GM18499 (cell line): Measurements from ENCODE around the gene DALRD3.
"Not testable (repeated sequence)": the region's sequence is repeated elsewhere in the genome, so short reads cannot be mapped to it uniquely, and the experiment has no call there.

Experiments
- ATAC-seq: cut with Tn5 transposase; IDR thresholded peaks from one replicate; pipeline ENCODE4 v1.9.1; 2021; ENCODE audit warnings: moderate number of reproducible peaks; ENCODE audit not compliant: insufficient read depth, unreplicated experiment

The DALRD3 gene

DNA sequence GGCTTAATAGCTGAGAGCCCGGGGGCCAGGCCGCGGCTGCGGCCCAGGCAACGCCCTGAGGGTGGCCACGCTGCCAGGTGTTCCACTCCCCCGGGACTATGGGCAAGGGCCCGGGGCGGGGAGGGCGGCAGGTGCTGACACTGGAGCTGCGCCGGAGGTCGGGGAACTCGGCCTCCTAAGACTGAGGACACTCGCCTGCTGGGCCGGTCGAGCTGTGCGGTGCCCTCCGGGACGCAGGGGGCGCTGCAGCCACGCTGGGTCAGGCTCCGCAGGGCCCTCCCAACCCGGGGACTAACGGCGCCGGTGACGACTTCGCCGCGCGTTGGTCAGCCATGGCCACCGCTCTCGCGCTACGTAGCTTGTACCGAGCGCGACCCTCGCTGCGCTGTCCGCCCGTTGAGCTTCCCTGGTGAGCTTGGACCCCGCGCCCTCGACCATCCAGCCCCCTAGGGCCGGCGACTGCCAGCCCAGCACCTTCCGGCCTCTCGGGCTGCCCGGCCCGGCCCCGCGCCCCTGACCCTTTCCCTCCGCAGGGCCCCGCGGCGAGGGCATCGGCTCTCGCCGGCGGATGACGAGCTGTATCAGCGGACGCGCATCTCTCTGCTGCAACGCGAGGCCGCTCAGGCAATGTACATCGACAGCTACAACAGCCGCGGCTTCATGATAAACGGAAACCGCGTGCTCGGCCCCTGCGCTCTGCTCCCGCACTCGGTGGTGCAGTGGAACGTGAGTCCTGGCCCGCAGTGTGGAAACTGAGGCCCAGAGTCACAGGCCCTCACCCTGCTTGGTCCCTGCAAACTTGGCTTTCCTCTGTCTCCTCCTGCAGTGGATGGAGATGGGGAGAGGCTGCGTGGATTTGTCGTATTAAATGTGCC, 3.7 kb upstream of the DALRD3 start, which contains the start of gene NDUFAF3:
Gene NDUFAF3 (plus strand): TSS at position 309 of the 875 bp plus-strand sequence. CDS start 24 bp downstream, at position 333.
- ATAC-seq: peak; percentile 28

DNA sequence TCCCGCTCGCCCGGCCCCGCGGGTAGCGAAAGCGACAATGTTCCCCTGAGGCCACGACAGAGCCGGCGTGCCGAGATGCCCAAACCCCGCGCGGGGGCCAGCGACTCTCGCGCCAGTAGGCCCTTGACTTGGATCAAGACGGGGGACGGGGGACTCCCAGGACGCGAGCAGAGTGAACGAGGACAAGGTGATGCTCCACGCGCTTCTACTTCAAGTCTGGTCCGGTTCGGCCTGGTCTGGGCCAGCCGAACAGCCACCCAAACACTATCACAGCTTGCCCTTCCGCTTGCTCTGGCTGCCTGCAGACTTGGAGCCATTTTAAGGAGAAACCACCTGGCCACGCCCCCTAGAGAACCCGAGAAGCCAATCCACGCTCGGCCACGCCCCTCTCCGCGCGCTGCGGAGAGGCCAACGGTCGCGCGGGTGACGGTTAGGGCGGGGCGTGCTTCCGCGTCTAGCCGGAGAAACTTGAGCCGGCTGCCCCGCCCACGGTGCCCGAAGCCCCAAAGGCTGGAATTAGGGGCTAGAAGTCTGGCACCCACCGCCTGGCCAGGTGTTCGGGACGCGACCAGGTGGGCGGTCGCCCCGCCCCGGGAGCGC, 2.9 kb upstream of the DALRD3 start:
- peak; percentile 22 for ATAC-seq

DNA sequence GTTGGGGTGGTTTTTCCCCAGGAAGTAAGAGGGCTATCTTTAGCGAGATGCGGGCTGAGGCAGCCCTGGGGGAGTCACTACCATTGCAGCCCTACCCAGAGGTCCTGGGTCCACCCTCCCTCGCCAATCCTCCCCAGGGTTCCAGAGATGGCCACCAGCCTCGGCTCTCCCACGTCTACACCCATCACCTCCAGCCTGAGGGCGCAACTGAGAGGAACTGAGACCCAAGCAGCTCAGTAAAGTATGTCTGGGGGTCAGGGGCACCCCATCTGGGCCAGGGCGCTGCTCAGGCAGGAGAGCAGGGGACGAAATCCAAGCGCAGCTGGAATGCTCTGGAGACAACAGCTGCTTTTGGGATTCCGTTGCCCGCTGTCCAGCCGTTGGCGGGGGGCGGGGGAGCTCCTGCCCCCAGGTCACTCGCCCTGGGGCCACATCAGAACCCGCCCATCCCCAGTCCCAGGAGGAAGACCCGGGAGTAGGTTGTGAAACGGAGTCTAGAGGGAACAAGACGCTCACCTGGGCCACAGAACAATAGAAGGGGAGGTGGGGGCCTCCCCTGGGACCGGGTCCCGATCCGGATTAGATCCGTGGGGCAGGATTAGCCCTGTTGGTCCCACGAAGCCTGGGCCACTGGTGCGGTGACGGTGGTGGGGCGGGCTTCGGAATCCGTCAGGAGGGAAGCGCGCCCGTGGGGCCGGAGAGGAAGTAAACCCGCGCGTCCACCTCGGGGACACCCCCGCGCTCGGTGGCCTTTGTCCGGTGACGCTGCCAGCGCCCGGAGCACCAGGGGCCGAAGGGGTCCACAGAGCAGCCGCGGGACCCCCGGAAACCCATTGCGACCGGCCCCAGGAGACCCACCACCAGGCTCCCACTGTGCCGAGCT, 2.2 kb upstream of the DALRD3 start:
- ATAC-seq: no peak

DNA sequence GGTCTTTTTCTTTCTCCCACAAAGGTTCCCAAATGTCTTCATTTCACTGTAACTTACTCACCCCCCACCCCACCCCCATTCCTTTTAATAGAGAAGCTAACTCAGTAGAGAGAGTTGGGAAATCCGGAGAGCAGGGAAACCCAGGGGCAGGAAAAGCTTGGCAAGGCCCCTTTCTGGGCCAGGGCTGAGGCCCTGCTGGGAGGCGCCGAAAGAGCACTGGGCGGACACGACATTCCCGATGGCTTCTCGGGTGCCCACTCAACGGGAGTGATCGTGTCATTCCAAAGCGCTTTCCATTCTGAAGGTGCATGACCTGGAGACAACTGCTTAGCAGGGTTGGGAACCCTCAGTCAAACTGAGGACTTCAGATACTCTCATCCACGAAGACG, 1.6 kb upstream of the DALRD3 start:
- no peak for ATAC-seq

DNA sequence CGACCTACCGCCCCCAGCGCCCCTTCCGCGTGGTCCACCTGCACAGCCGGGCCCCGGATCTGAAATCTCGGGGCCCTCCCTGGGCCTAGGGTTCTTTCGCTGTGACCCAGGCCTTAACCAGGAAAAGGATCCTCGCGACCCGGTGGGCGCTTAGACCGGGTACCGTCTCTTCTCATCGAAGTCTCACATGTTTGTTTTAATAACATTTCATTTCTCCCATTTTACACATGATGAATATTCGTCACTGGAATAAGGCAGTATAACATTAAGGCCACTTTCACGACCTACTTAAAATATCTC, 277 bp upstream of the DALRD3 start:
- ATAC-seq: no peak

DNA sequence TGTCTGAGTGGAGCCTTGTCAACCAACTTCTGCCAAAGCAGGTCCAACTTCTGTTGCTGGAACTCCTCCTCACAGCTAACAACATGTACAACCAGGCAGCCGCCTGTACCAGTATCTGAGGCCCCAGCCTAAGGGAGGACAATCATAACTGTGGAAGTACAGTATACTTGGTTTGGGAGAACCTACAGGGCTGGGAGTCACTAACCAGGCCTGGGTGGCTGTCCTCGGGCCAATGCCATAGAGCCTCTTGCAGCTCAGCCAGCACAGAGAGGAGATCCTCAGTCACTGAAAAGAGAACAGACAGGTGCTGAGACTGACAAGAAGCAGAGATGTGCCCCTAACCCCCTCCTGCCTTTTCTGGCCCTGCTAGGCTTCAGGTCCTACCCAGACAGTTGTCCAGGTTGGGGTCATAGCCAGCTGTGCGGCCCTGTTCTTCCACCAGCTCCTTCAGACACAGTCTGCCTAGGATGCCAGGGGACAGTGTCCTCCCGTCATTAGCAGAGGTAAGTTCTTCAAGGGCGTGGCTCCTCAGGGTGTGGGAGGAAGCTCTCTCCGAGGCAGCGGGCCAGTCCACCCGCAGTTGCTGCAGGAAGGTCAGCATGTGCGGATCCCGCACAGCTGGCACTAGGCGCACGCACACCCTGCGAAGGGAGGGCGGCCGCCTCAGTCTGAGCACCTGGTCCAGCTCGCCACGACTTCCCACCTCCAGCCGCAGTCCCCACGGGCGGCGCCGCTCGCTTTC, 980 bp downstream of the DALRD3 start:
- no peak for ATAC-seq

DNA sequence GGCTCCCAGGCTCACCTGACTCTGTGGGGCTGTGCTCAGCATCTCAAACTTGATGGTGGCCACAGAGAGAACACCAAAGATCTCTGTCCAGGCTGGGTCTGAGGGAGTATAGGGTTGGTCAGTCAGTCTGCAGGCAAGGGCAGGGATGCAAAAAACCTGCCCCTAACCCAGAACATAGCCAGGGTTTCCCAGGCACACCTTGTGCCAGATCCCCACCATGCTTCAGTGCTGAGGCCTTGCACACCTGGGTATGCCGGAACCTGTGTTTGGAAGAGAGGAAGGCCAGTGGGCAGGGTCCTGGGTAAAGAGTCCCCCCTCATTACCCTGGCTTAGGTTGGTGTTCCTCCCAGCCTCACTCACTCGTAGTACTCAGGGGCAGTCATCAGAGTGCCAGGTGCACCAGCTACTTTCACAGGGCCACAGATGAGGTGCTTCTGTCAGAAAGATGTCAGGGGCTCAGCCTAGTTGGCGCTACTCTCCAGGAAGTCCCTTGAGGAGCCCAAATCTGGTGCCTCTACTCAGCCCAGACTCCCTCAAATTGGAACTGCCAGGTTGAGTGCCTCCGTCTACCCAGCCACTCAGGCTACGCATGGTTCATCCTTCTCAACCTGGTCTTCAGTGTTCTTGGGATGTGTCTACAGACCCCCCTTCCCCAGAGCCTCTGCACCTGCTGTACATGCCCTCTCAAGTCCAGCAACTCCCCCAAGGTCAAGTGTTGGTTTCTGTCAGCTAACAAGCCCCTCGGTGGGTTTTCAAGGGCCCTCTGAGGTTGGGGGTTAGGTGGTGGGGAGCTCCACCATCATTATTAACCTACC, 1.8 kb downstream of the DALRD3 start:
- no peak for ATAC-seq

DNA sequence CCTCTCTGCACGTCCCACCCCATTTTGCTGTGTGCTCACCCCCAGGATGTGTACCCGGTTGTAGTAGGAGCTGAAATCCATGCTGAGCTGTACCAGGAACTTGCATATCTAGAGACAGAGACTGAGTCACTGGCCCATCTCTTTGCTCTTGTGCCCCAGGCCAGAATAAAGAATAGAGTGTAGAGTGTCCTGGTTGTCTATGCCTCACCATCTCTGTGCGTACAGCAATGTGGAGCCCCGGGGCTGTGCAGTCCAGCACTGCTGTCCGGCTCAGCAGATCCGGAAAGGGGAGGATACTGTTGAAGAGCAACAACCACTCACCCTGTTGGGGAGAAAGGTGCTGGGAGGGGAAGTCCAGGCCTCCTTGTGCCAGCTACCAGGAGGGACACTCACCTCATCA, 2.6 kb downstream of the DALRD3 start:
- no peak for ATAC-seq

DNA sequence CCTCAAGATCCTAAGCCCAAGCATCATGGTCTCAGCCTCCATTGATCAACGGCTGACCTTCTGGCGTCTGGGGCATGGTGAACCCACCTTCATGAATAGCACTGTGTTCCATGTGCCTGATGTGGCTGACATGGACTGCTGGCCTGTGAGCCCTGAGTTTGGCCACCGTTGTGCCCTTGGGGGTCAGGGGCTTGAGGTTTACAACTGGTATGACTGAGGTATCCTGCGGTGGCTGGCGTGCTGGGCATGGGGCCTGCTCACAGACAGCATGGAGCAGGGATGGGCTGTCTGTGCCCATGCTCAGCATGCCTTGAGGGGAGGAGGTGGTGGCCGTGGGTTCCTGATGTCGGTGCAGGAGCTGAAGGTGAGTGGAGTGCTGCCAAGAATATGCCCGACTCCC, 3.3 kb downstream of the DALRD3 start:
- ATAC-seq: no peak

DNA sequence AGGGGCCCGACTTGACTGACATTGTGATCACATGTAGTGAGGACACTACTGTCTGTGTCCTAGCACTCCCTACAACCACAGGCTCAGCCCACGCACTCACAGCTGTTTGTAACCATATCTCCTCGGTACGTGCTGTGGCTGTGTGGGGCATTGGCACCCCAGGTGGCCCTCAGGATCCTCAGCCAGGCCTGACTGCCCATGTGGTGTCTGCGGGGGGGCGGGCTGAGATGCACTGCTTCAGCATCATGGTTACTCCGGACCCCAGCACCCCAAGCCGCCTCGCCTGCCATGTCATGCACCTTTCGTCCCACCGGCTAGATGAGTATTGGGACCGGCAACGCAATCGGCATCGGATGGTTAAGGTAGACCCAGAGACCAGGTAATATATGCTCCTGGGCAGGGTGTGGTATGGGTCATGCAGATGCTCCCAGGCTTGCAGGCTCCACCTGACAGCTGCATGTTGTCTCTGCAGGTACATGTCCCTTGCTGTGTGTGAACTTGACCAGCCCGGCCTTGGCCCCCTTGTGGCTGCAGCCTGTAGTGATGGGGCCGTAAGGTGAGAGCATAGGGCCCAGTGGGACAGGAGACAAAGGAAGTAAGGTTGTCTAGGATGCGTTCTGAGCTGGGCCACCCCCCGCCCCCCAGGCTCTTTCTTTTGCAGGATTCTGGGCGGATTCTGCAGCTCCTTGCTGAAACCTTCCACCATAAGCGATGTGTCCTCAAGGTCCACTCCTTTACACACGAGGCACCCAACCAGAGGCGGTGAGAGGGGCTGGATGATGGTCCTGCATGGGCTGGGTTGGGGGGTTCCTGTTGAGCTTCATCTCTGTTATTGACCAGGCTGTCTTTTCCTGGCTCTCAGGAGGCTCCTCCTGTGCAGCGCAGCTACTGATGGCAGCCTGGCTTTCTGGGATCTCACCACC, 4.4 kb downstream of the DALRD3 start:
- ATAC-seq: no peak

DNA sequence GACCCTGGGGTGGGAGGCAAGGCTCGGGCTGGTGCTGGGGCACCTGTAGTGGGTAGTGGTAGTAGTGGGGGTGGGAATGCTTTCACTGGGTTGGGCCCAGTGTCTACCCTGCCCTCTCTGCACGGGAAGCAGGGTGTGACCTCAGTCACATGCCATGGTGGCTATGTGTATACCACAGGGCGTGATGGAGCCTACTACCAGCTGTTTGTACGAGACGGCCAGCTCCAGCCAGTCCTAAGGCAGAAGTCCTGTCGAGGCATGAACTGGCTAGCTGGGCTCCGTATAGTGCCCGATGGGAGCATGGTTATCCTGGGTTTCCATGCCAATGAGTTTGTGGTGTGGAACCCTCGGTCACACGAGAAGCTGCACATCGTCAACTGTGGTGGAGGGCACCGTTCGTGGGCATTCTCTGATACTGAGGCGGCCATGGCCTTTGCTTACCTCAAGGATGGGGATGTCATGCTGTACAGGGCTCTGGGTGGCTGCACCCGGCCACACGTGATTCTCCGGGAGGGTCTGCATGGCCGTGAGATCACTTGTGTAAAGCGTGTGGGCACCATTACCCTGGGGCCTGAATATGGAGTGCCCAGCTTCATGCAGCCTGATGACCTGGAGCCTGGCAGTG, 5.2 kb downstream of the DALRD3 start:
- no peak for ATAC-seq

DNA sequence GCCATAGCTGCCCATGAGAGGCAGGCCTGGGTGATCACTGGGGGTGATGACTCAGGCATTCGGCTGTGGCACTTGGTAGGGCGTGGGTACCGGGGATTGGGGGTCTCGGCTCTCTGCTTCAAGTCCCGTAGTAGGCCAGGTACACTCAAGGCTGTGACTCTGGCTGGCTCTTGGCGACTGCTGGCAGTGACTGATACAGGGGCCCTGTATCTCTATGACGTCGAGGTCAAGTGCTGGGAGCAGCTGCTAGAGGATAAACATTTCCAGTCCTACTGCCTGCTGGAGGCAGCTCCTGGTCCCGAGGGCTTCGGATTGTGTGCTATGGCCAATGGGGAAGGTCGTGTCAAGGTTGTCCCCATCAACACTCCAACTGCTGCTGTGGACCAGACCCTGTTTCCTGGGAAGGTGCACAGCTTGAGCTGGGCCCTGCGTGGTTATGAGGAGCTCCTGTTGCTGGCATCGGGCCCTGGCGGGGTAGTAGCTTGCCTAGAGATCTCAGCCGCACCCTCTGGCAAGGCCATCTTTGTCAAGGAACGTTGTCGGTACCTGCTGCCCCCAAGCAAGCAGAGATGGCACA, 5.9 kb downstream of the DALRD3 start:
- ATAC-seq: no peak

DNA sequence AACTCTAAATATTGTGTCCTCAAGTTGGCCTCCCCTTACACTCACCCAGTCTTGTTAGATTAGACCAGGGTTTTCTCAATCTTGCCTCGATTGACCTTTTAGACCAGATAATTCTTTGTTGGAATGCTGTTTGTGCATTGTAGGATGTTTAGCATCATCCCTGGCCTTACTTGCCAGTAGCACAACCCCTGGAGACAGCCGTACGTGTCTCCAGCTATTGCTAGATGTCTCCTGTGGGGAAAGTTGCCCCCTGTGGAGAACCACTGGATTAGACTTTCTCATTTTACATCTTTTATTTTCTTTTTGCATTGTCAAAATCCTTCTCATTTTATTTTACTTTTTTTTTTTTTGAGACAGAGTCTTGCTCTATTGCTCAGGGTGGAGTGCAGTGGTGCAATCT, 9.0 kb downstream of the DALRD3 start:
- no peak for ATAC-seq

DNA sequence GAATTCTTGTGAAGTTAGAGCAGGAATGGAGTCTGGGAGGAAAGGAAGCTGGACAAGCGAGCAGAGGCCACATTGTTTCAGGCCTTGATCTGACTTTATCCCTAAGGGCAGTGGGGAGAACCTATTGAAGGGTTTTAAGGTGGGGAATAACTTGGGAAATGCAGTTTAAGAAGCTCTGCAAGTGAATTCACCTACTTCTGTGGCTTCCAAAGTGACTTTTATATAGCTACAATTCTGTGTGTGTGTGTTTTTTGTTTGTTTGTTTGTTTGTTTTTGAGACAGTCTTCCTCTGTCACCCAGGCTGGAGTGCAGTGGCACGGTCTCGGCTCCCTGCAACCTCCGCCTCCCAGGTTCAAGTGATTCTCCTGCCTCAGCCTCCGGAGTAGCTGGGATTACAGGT, 9.8 kb downstream of the DALRD3 start:
- ATAC-seq: not testable (repeated sequence)

DNA sequence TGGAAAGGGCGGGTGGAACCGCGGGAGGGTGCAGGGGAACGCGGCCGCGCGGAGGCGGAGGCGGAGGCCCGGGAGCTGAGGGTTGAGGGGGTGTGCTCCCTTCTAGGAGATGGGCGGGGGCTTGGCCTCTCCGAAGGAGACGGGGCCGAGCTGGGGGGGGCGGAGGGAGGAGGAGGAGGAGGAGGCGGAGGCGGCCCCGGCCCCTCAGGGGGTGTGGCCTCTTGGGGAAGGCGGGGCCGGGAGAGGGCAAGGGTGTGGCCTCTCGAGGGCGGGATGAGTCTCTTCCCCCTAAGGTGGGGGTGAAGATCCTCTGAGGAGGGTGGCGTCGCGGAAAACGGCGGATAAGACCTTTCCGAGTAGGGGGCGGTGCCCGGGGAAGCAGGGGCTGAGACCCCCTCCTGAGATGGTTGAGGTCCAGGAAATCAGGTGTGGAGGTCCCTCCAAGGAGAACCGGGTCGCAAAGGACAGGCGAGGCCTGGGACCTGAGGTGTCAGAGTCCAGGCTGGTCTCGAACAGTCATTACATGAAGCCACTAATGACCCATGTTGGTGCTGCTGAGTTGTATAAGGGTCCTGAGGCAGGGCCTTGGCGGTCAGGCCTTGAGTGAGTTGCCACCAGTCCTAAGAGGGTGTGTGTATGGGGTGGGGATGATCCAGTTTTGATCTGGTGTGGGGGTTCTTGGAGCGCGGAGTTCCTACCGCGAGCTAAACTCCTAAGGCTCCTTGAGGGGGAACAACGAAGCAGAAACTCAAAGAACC, 10.4 kb downstream of the DALRD3 start:
- ATAC-seq: no peak

DNA sequence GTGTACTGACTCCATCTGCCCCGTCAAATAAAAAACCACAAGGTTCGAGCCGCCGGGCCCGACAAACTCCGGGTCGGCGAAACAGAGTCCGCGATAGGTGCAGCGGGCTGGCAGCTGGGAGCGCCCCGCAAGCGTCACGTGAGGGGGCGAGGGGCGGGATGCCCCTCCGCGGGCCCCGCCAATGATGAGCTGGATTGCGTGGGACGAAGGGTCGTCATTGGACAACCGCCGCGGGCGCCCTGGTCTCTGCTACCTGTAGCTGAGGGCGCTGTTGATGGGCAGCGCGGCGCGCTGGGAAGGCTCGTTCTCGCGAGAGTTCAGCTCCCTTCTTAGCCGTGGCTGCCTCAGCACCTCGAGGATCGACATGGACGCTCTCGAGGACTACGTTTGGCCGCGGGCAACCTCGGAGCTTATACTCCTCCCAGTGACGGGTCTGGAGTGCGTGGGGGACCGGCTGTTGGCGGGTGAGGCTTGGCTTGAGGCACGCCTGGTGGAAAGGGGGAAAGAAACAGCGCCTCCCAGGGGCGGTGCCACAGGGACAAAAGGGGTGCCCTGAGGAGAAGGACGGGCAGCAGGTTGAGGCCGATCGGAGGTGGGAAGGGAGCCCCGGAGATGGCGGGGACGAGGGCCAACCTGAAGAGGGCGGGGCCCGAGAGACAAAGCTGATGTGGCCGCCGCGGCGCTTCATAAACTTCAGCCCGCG, 11.2 kb downstream of the DALRD3 start, which contains the start of gene WDR6:
Gene WDR6 (plus strand): TSS at position 324 of the 703 bp plus-strand sequence. CDS start 41 bp downstream, at position 365.
- ATAC-seq: peak; percentile 61
